Measurements from ENCODE around the gene FLOT2.
A peak's percentile ranks its signal among the peaks of the same experiment; 100 is the strongest.
"Not testable (repeated sequence)": the region's sequence is repeated elsewhere in the genome, so short reads cannot be mapped to it uniquely, and the experiment has no call there.

The FLOT2 gene

GRCh38 chr17:28896884-28897768 lies at the start of gene FLOT2:
Gene FLOT2 (minus strand): TSS chr17:28897733. CDS start chr17:28897574, 159 bp downstream.
- DNase-seq = peak; percentile 73

GRCh38 chr17:28946239-28946638 lies 48.7 kb upstream of the FLOT2 start:
- no peak for DNase-seq

GRCh38 chr17:28944862-28945741 lies 47.6 kb upstream of the FLOT2 start:
- no peak for DNase-seq

GRCh38 chr17:28944343-28944742 lies 46.8 kb upstream of the FLOT2 start:
- no peak for DNase-seq

GRCh38 chr17:28942925-28943324 lies 45.4 kb upstream of the FLOT2 start:
- DNase-seq = no peak

- no peak for DNase-seq
Observed at GRCh38 chr17:28941251-28941650, 43.7 kb upstream of the FLOT2 start.

GRCh38 chr17:28940675-28941074 lies 43.1 kb upstream of the FLOT2 start:
- no peak for DNase-seq

- DNase-seq = no peak
Observed at GRCh38 chr17:28940142-28940541, 42.6 kb upstream of the FLOT2 start.

- no peak for DNase-seq
Observed at GRCh38 chr17:28938552-28938951, 41.0 kb upstream of the FLOT2 start.

- no peak for DNase-seq
Observed at GRCh38 chr17:28937044-28937729, 39.7 kb upstream of the FLOT2 start.

- DNase-seq = no peak
Observed at GRCh38 chr17:28935744-28936460, 38.4 kb upstream of the FLOT2 start.

GRCh38 chr17:28934508-28934907 lies 37.0 kb upstream of the FLOT2 start:
- DNase-seq = not testable (repeated sequence)

- DNase-seq = no peak
Observed at GRCh38 chr17:28929787-28930186, 32.3 kb upstream of the FLOT2 start.

GRCh38 chr17:28928061-28928460 lies 30.5 kb upstream of the FLOT2 start:
- DNase-seq = peak; percentile 45

- no peak for DNase-seq
Observed at GRCh38 chr17:28926786-28927185, 29.3 kb upstream of the FLOT2 start.

GRCh38 chr17:28926366-28926765 lies 28.8 kb upstream of the FLOT2 start:
- no peak for DNase-seq

GRCh38 chr17:28925912-28926365 lies 28.4 kb upstream of the FLOT2 start:
- peak; percentile 59 for DNase-seq

- DNase-seq = no peak
Observed at GRCh38 chr17:28920201-28920600, 22.7 kb upstream of the FLOT2 start.

- DNase-seq = no peak
Observed at GRCh38 chr17:28918295-28918694, 20.8 kb upstream of the FLOT2 start.

- DNase-seq = no peak
Observed at GRCh38 chr17:28917465-28917864, 19.9 kb upstream of the FLOT2 start.

- DNase-seq = no peak
Observed at GRCh38 chr17:28917029-28917428, 19.5 kb upstream of the FLOT2 start.

- DNase-seq = peak; percentile 51
Observed at GRCh38 chr17:28916302-28916934, 18.9 kb upstream of the FLOT2 start.

Data from stimulated activated CD4-positive, alpha-beta T cell treated with anti-CD3 and anti-CD28 coated beads, Interleukin-4, amount 100 ng/mL, for 24 hours (primary cell).